Right ventricle myocardium inferior (tissue), 1 donor: Measurements from ENCODE around the gene DUOX1. TPM values are rescaled to one million over a fixed set of nuclear protein-coding genes. Genes with fewer than 3 reads are reported as not detected.
A peak's percentile ranks its signal among the peaks of the same experiment; 100 is the strongest.
"Not testable (repeated sequence)": the region's sequence is repeated elsewhere in the genome, so short reads cannot be mapped to it uniquely, and the experiment has no call there.

Experiments used
- ATAC-seq: fragments of 200-7000 bp; cut with Tn5 transposase; one replicate; pipeline ENCODE4 v1.9.1; 2020; ENCODE audit warnings: mild to moderate bottlenecking, moderate library complexity
- DNase-seq: peaks from one replicate; pipeline ENCODE4 v3.0.0; 2021; ENCODE audit errors: missing footprints
- intact Hi-C: fragments of 100-400 bp; cut with DNase I; formaldehyde crosslinking; loops from one replicate; pipeline ENCODE4 v1.11.0; 2022
- total RNA-seq: library from RNA; stranded (reverse); fragmentation: NEBNext Ultra II Directional; extraction: Animal tissue kit (Norgen Biotek cat#: 25700); gene quantifications from one replicate; pipeline ENCODE4 v1.2.1, GENCODE V29; 2021
- donor health status: DM: no; HTN: yes; CAD: no; lungs with severe emphysema.

DUOX1 gene
- total RNA-seq, 1 donor from 2014 or later, result 1.0 TPM

GRCh38 chr15:45135705-45136377 is 6.0 kb downstream of the DUOX1 start:
- intact Hi-C loops, ATAC-seq, DNase-seq: not testable (repeated sequence)

- no peak for ATAC-seq
- intact Hi-C loops, result no loop called here
- no peak for DNase-seq
Observed at GRCh38 chr15:45136378-45136764, 6.6 kb downstream of the DUOX1 start.

GRCh38 chr15:45137703-45138102 is 7.9 kb downstream of the DUOX1 start:
- DNase-seq (no peak), ATAC-seq (no peak)
- intact Hi-C loops, result no loop called here

GRCh38 chr15:45138814-45139765 is 9.3 kb downstream of the DUOX1 start:
- intact Hi-C loops, result no loop called here
- ATAC-seq (peak; percentile 38), DNase-seq (peak; percentile 54)

- intact Hi-C loops, result no loop called here
- ATAC-seq, result no peak
- DNase-seq, result no peak
Observed at GRCh38 chr15:45139770-45140169, 10.0 kb downstream of the DUOX1 start.

- ATAC-seq (no peak), DNase-seq (peak; percentile 68)
- intact Hi-C loops, result no loop called here
Observed at GRCh38 chr15:45140557-45141250, 10.9 kb downstream of the DUOX1 start.

GRCh38 chr15:45141386-45141785 is 11.6 kb downstream of the DUOX1 start:
- ATAC-seq, result no peak
- no peak for DNase-seq

GRCh38 chr15:45143056-45143455 is 13.3 kb downstream of the DUOX1 start:
- intact Hi-C loops, result no loop called here
- DNase-seq (no peak), ATAC-seq (no peak)

More at GRCh38 chr15:45141386-45141785, 11.6 kb downstream of the DUOX1 start:
- intact Hi-C loops, result no loop called here

GRCh38 chr15:45143946-45144345 is 14.2 kb downstream of the DUOX1 start:
- DNase-seq (no peak), ATAC-seq (no peak)
- intact Hi-C loops, result no loop called here

- intact Hi-C loops, result no loop called here
- DNase-seq (no peak), ATAC-seq (no peak)
Observed at GRCh38 chr15:45144775-45145174, 15.0 kb downstream of the DUOX1 start.

- DNase-seq (no peak), ATAC-seq (no peak)
- intact Hi-C loops, result no loop called here
Observed at GRCh38 chr15:45146405-45146804, 16.6 kb downstream of the DUOX1 start.

GRCh38 chr15:45147606-45148005 is 17.8 kb downstream of the DUOX1 start:
- DNase-seq (no peak), ATAC-seq (no peak)
- intact Hi-C loops, result no loop called here

GRCh38 chr15:45148076-45149059 is 18.6 kb downstream of the DUOX1 start:
- intact Hi-C loops, result no loop called here
- ATAC-seq, result no peak
- no peak for DNase-seq

- ATAC-seq (no peak), DNase-seq (no peak)
- intact Hi-C loops, result no loop called here
Observed at GRCh38 chr15:45149060-45149459, 19.3 kb downstream of the DUOX1 start.

GRCh38 chr15:45150481-45150880 is 20.7 kb downstream of the DUOX1 start:
- ATAC-seq (no peak), DNase-seq (no peak)
- intact Hi-C loops, result no loop called here

GRCh38 chr15:45150997-45151396 is 21.2 kb downstream of the DUOX1 start:
- DNase-seq, result no peak
- intact Hi-C loops, result no loop called here
- ATAC-seq, result no peak

- DNase-seq (no peak), ATAC-seq (no peak)
- intact Hi-C loops, result no loop called here
Observed at GRCh38 chr15:45151998-45152828, 22.4 kb downstream of the DUOX1 start.

- ATAC-seq (no peak), DNase-seq (no peak)
- intact Hi-C loops, result no loop called here
Observed at GRCh38 chr15:45155739-45156138, 25.9 kb downstream of the DUOX1 start.
